H9 (cell line): Measurements from ENCODE around the gene SHISA9. TPM values are rescaled to one million over a fixed set of nuclear protein-coding genes. Genes with fewer than 3 reads are reported as not detected.

Source experiments
- DNase-seq: peaks from one replicate; pipeline ENCODE4 v3.0.0-alpha.2; 2017
- H2AFZ ChIP-seq: one replicate; pipeline ENCODE4 v1.6.1; 2013; ENCODE audit warnings: mild to moderate bottlenecking, low read length, control low read depth, moderate library complexity
- H2AK5ac ChIP-seq: 2 replicates; pipeline ENCODE4 v1.6.1; 2013; ENCODE audit warnings: low read length, control low read depth, mixed read lengths; ENCODE audit not compliant: insufficient read length
- H2BK120ac ChIP-seq: one replicate; pipeline ENCODE4 v1.6.1; 2013; ENCODE audit warnings: low read depth, mild to moderate bottlenecking, low read length, control low read depth, inconsistent platforms; ENCODE audit not compliant: poor library complexity, severe bottlenecking
- H2BK12ac ChIP-seq: 2 replicates; pipeline ENCODE4 v1.6.1; 2013; ENCODE audit warnings: low read length, control low read depth, mixed read lengths, low read depth; ENCODE audit not compliant: insufficient read length
- H2BK15ac ChIP-seq: 2 replicates; pipeline ENCODE4 v1.6.1; 2013; ENCODE audit warnings: low read depth, low read length, control low read depth
- H2BK20ac ChIP-seq: one replicate; pipeline ENCODE4 v1.6.1; 2013; ENCODE audit warnings: low read depth, mild to moderate bottlenecking, low read length, control low read depth, inconsistent platforms; ENCODE audit not compliant: poor library complexity, severe bottlenecking
- H2BK5ac ChIP-seq: 2 replicates; pipeline ENCODE4 v1.6.1; 2013; ENCODE audit warnings: low read length, control low read depth, mixed read lengths; ENCODE audit not compliant: insufficient read length
- H3K14ac ChIP-seq: 2 replicates; pipeline ENCODE4 v1.6.1; 2013; ENCODE audit warnings: low read length, control low read depth; ENCODE audit not compliant: insufficient read depth
- H3K18ac ChIP-seq: 2 replicates; pipeline ENCODE4 v1.6.1; 2013; ENCODE audit warnings: low read depth, mild to moderate bottlenecking, mixed read lengths, low read length, control low read depth; ENCODE audit not compliant: insufficient read length
- H3K23ac ChIP-seq: 2 replicates; pipeline ENCODE4 v1.6.1; 2013; ENCODE audit warnings: low read length, control low read depth, mixed read lengths, low read depth; ENCODE audit not compliant: insufficient read length
- H3K23me2 ChIP-seq: 2 replicates; pipeline ENCODE4 v1.6.1; 2013; ENCODE audit warnings: low read depth, mild to moderate bottlenecking, mixed read lengths, low read length, control low read depth; ENCODE audit not compliant: insufficient read length, poor library complexity, severe bottlenecking
- H3K27ac ChIP-seq: 2 replicates; pipeline ENCODE4 v1.5.1; 2013; ENCODE audit warnings: low read length, control low read depth, mixed read lengths, low read depth; ENCODE audit not compliant: insufficient read length
- H3K27me3 ChIP-seq: 2 replicates; pipeline ENCODE4 v1.6.1; 2013; ENCODE audit warnings: low read length, control low read depth, inconsistent platforms; ENCODE audit not compliant: insufficient read depth
- H3K4ac ChIP-seq: 2 replicates; pipeline ENCODE4 v1.6.1; 2013; ENCODE audit warnings: low read depth, mild to moderate bottlenecking, control low read depth, inconsistent platforms, low read length, moderate library complexity
- H3K4me1 ChIP-seq: 2 replicates; pipeline ENCODE4 v1.6.1; 2013; ENCODE audit warnings: low read length, control low read depth, inconsistent platforms; ENCODE audit not compliant: insufficient read depth
- H3K4me2 ChIP-seq: 2 replicates; pipeline ENCODE4 v1.6.1; 2013; ENCODE audit warnings: low read length, control low read depth, mixed read lengths; ENCODE audit not compliant: insufficient read length, insufficient read depth
- H3K56ac ChIP-seq: 2 replicates; pipeline ENCODE4 v1.6.1; 2013; ENCODE audit warnings: low read depth, mild to moderate bottlenecking, mixed read lengths, low read length, control low read depth; ENCODE audit not compliant: insufficient read length
- H3K79me1 ChIP-seq: 2 replicates; pipeline ENCODE4 v1.6.1; 2013; ENCODE audit warnings: low read depth, mild to moderate bottlenecking, moderate library complexity, low read length, control low read depth, inconsistent platforms; ENCODE audit not compliant: insufficient read depth, poor library complexity, severe bottlenecking
- H3K79me2 ChIP-seq: 2 replicates; pipeline ENCODE4 v1.6.1; 2013; ENCODE audit warnings: low read length, control low read depth, inconsistent platforms; ENCODE audit not compliant: insufficient read depth
- H3K9ac ChIP-seq: 2 replicates; pipeline ENCODE4 v1.6.1; 2013; ENCODE audit warnings: low read length, control low read depth, mixed read lengths; ENCODE audit not compliant: insufficient read length; ENCODE audit errors: extremely low read depth
- H3K9me3 ChIP-seq: one replicate; pipeline ENCODE4 v1.6.1; 2013; ENCODE audit warnings: low read depth, low read length, inconsistent platforms; ENCODE audit not compliant: control insufficient read depth
- H3T11ph ChIP-seq: one replicate; pipeline ENCODE4 v1.6.1; 2013; ENCODE audit warnings: mild to moderate bottlenecking, low read length, control low read depth, inconsistent platforms
- H4K20me1 ChIP-seq: one replicate; pipeline ENCODE4 v1.6.1; 2013; ENCODE audit not compliant: control insufficient read depth, insufficient read length, insufficient read depth
- H4K5ac ChIP-seq: 2 replicates; pipeline ENCODE4 v1.6.1; 2013; ENCODE audit warnings: low read depth, mild to moderate bottlenecking, mixed read lengths, low read length, control low read depth; ENCODE audit not compliant: insufficient read length
- H4K8ac ChIP-seq: replicated peaks from 2 replicates; pipeline ENCODE4 v1.6.1; 2013; ENCODE audit warnings: low read length, control low read depth, mixed read lengths, low read depth; ENCODE audit not compliant: insufficient read length
- H4K91ac ChIP-seq: 2 replicates; pipeline ENCODE4 v1.6.1; 2013; ENCODE audit warnings: low read depth, mild to moderate bottlenecking, moderate library complexity, mixed read lengths, low read length, control low read depth; ENCODE audit not compliant: insufficient read length
- H3K27ac Mint-ChIP-seq, 3 experiments: 2 replicates in 2 of 3; 3 replicates in 1 of 3; pipeline ENCODE4 v1.8.0; 2020 to 2021; ENCODE audit warnings: mixed read lengths in 3 of 3, mild to moderate bottlenecking in 1 of 3, moderate library complexity in 1 of 3
- H3K27me3 Mint-ChIP-seq: 2 replicates; pipeline ENCODE4 v1.8.0; 2021; ENCODE audit warnings: low read depth, mild to moderate bottlenecking, moderate library complexity, mixed read lengths
- H3K36me3 Mint-ChIP-seq, 3 experiments: 2 replicates in 2 of 3; 3 replicates in 1 of 3; pipeline ENCODE4 v1.8.0; 2020 to 2021; ENCODE audit warnings: low read depth in 3 of 3, mixed read lengths in 3 of 3; ENCODE audit not compliant: insufficient read depth in 1 of 3
- H3K4me1 Mint-ChIP-seq, 2 experiments: 2 replicates each; pipeline ENCODE4 v1.8.0; 2020; ENCODE audit warnings: mixed read lengths in 2 of 2
- H3K4me3 Mint-ChIP-seq, 2 experiments: 2 replicates in 1 of 2; 3 replicates in 1 of 2; pipeline ENCODE4 v1.8.0; 2020 to 2021; ENCODE audit warnings: mild to moderate bottlenecking in 2 of 2, mixed read lengths in 2 of 2, moderate library complexity in 1 of 2
- H3K9me3 Mint-ChIP-seq, 2 experiments: 2 replicates in 1 of 2; 3 replicates in 1 of 2; pipeline ENCODE4 v1.8.0; 2020; ENCODE audit warnings: mild to moderate bottlenecking in 2 of 2, mixed read lengths in 2 of 2, moderate library complexity in 1 of 2
- WGBS: extraction: QIAGEN DNeasy Blood & Tissue Kit; methylation state at CpG from one replicate; pipeline ENCODE4 v1.1.7; 2013; ENCODE audit warnings: missing lambda C conversion rate, low lambda C conversion rate, mixed read lengths; ENCODE audit not compliant: insufficient read length; ENCODE audit errors: extremely low coverage; 5-methylcytosine and 5-hydroxymethylcytosine counted together
- total RNA-seq: library from RNA; stranded (reverse); gene quantifications from 2 replicates; pipeline ENCODE4 v1.2.1, GENCODE V29; 2021
- TF ChIP-seq, protein P1 (sequence below): fragments of 200-600 bp; sonication (generic); conservative IDR thresholded peaks from 3 replicates; pipeline ENCODE4 v1.8.0; 2021; ENCODE audit warnings: antibody characterized with exemption, mild to moderate bottlenecking

The SHISA9 gene
- total RNA-seq, 1 experiment from 2014 or later: 7.0 TPM

GRCh38 chr16:13223666-13224065 lies 322.3 kb downstream of the SHISA9 start:
- Histone ChIP-seq H2AK5ac (no peak overlapping the region), H3K23ac (no peak overlapping the region), H4K8ac (no peak overlapping the region), H3K23me2 (no peaks in the 10 kb centered on the region), H3K56ac (no peak overlapping the region), H3K4ac (no peak overlapping the region), H2BK12ac (no peak overlapping the region), H3K79me1 (no peaks in the 10 kb centered on the region), H2BK15ac (no peak overlapping the region), H3K9me3 (no peaks in the 10 kb centered on the region), H4K91ac (no peak overlapping the region), H2BK20ac (no peak overlapping the region), H3K4me1 (no peaks in the 10 kb centered on the region), H4K5ac (no peak overlapping the region), H3K27ac (no peak overlapping the region), H3T11ph (no peak overlapping the region), H3K18ac (no peak overlapping the region), H4K20me1 (no peaks in the 10 kb centered on the region), H2BK120ac (no peak overlapping the region), H3K4me2 (no peak overlapping the region), H3K27me3 (no peaks in the 10 kb centered on the region), H2BK5ac (no peak overlapping the region), H2AFZ (no peak overlapping the region), H3K9ac (no peak overlapping the region), H3K79me2 (no peaks in the 10 kb centered on the region), H3K14ac (no peak overlapping the region)
- Mint-ChIP-seq H3K4me1 (peaks cover 2 to 6% of the 10 kb centered on the region in 2 experiments; a peak in 3 of 4 replicates), H3K27ac (no peak overlapping the region), H3K9me3 (peaks cover 0 to 6% of the 10 kb centered on the region in 2 experiments; a peak in 4 of 5 replicates), H3K36me3 (peaks cover 5 to 13% (median 6%) of the 10 kb centered on the region in 3 experiments; a peak in 5 of 7 replicates), H3K4me3 (no peak overlapping the region), H3K27me3 (no peaks in the 10 kb centered on the region; the same call in 1 of the 2 replicates)
- no peak for DNase-seq
- no CpG with 5 or more reads among the region's 1 CpG for WGBS
- TF ChIP-seq, protein P1, sequence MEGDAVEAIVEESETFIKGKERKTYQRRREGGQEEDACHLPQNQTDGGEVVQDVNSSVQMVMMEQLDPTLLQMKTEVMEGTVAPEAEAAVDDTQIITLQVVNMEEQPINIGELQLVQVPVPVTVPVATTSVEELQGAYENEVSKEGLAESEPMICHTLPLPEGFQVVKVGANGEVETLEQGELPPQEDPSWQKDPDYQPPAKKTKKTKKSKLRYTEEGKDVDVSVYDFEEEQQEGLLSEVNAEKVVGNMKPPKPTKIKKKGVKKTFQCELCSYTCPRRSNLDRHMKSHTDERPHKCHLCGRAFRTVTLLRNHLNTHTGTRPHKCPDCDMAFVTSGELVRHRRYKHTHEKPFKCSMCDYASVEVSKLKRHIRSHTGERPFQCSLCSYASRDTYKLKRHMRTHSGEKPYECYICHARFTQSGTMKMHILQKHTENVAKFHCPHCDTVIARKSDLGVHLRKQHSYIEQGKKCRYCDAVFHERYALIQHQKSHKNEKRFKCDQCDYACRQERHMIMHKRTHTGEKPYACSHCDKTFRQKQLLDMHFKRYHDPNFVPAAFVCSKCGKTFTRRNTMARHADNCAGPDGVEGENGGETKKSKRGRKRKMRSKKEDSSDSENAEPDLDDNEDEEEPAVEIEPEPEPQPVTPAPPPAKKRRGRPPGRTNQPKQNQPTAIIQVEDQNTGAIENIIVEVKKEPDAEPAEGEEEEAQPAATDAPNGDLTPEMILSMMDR: no peak
